ENCODE results near the gene RPL10A. TPM values are rescaled to one million over a fixed set of nuclear protein-coding genes. Genes with fewer than 3 reads are reported as not detected.

Gene RPL10A
- total RNA-seq, 4 donors from 2014 or later: 323 to 991 (median 649) TPM

DNA sequence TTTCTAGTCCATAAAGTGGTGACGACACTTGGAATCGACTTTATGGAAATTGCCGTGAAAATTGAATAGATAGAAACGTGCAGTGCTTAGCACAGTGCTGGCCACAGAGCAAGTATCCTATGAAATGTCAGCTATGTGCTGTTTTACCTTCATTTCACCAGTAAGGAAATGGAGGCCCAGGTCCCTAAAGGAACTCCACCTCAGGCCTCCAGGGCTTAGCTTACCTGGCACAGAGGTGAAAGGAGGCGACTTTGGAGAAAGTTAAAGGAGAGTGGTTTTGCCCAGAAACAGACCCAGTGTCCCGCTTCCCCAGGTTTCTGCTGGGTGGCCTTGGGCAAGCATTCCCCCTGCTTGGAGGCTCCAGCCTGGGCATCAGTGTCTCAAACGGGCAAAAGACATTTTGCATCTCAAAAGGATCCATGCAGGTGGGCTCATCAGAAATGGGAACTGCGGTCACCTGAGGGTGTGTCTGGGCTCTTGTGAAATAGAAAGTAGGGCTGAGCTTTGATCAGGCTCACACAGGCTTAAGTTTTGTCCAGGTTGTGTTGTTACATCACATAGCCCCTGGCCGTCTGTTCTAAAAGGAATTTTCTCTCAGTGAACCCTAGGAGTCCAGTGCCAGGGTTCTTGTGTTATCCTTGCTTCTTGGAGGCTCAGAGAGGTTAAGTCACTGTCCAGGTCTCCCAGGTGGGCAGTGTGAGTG lies 51.3 kb downstream of the RPL10A start:
- TF ChIP-seq EP300 (IDR thresholded peaks at IDR 0.05; ENCODE audit: low read depth): no peak
- TF ChIP-seq, protein P1, sequence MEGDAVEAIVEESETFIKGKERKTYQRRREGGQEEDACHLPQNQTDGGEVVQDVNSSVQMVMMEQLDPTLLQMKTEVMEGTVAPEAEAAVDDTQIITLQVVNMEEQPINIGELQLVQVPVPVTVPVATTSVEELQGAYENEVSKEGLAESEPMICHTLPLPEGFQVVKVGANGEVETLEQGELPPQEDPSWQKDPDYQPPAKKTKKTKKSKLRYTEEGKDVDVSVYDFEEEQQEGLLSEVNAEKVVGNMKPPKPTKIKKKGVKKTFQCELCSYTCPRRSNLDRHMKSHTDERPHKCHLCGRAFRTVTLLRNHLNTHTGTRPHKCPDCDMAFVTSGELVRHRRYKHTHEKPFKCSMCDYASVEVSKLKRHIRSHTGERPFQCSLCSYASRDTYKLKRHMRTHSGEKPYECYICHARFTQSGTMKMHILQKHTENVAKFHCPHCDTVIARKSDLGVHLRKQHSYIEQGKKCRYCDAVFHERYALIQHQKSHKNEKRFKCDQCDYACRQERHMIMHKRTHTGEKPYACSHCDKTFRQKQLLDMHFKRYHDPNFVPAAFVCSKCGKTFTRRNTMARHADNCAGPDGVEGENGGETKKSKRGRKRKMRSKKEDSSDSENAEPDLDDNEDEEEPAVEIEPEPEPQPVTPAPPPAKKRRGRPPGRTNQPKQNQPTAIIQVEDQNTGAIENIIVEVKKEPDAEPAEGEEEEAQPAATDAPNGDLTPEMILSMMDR (IDR thresholded peaks at IDR 0.05): no peak
- TF ChIP-seq POLR2AphosphoS5 (IDR thresholded peaks at IDR 0.05): no peak
- intact Hi-C loops (cut with DNase I; ENCODE audit: low total_unique reads) (no loop called here), in situ Hi-C loops (cut with MboI; ENCODE audit: low pct_ligation_motif_present in 1 of 4, low pct_unique_long_range_greater_than_20kb in 1 of 4, low sequenced_read_pairs in 3 of 4) (loop anchor here in 3 of 4 donors (5.0 kb wide), 2 partner anchors 218 to 223 kb away; partner anchors contain the start of gene ARMC12 (in 2 of the 3))
- no peaks in the 10 kb centered on the region for H3K36me3 ChIP-seq
- peaks cover 0 to 4% (median 0%) of the 10 kb centered on the region in 4 donors for H3K4me1 ChIP-seq
- no peaks in the 10 kb centered on the region for H3K9me3 ChIP-seq
- DNase-seq: no peak
- no peaks in the 10 kb centered on the region for H3K27me3 ChIP-seq
- 89 to 91% methylated on average over 4 to 9 of the region's 9 CpGs for WGBS, 2 donors (ENCODE audit: low coverage in 1 of 2)
- H3K4me3 ChIP-seq: no peak overlapping the region
- no peak overlapping the region for H3K27ac ChIP-seq

Small RNAs within 50 kb of the gene (small RNA-seq; reads per million reads assigned to genes)
- 0 to 0.70 (median 0) reads per million in 4 donors for gene MIR7111

Other genes starting within 250 kb of the RPL10A start
- gene ZNF76, start 208.7 kb upstream of the RPL10A start, total RNA-seq: 10 to 100 TPM; 30.2 to 59.3 (median 35.1) TPM
- 10 to 100 TPM in 1 of 4 donors, 1 to 10 TPM in 3; 2.6 to 24.5 (median 6.8) TPM for gene DEF6, start 170.6 kb upstream of the RPL10A start, total RNA-seq
- 100 to 1,000 TPM in 1 of 4 donors, 10 to 100 TPM in 3; 19.8 to 110 (median 29.3) TPM for gene PPARD, start 125.8 kb upstream of the RPL10A start, total RNA-seq
- 10 to 100 TPM in 1 of 4 donors, 1 to 10 TPM in 2, under 1 TPM in 1; 0.75 to 30.8 (median 3.8) TPM for gene FANCE, start 16.1 kb upstream of the RPL10A start, total RNA-seq
- 10 to 100 TPM; 23.0 to 67.7 (median 25.3) TPM for gene TEAD3, start 28.7 kb downstream of the RPL10A start, total RNA-seq
- not detected for gene TULP1, start 44.5 kb downstream of the RPL10A start, total RNA-seq
- 100 to 1,000 TPM in 3 of 4 donors, 10 to 100 TPM in 1; 82.8 to 299 (median 254) TPM for gene FKBP5, start 220.5 kb downstream of the RPL10A start, total RNA-seq

All from transverse colon (tissue), 4 donors.